Stimulated activated naive CD4-positive, alpha-beta T cell (primary cell): Measurements from ENCODE around the gene MUCL3.
"Not testable (repeated sequence)": the region's sequence is repeated elsewhere in the genome, so short reads cannot be mapped to it uniquely, and the experiment has no call there.

ENCODE experiments used
- DNase-seq, 6 experiments: peaks; one replicate each; lab custom pipeline; 2025; lab: John Stamatoyannopoulos, UW

MUCL3 gene

GRCh38 chr6:30910473-30910872, 30.3 kb upstream of the MUCL3 start:
- DNase-seq = not testable (repeated sequence)

DNA sequence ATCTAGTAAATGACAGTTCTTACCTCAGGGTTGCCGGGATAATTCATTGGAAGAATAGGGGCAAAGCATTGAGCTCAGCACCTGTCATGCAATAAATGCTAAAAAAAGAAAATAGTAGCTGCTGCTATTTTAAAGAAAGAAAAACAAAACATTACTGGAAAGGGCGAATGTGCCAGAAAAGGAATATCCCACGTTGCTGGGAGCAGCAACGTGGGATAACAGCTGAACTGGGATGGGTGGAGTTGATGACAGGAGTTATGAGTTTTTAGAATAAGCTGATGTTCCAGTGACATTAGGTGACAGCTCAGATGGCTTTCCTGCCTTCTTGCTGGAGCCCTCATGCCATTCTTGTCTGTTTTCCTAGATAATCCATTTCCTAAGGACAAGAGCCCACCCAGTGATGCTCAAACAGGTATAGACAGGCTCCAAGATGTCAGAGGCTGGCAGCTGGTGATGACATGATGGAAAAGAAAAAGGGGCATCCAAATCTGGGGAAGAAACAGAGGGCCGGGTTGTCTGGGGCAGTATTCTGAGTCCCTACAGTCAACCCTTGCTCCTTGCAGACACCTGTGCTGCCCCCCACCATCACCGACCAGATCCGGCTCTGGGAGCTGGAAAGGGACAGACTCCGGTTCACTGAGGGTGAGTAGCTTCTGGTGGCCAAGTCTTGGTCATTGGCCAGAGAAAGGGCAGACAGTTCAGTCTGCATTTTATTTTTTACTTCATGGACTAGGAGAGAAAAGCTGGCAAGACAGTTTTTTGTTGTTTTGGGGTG, 27.8 kb upstream of the MUCL3 start:
- no peak for DNase-seq

- no peak for DNase-seq
Observed at GRCh38 chr6:30913721-30914075, 27.1 kb upstream of the MUCL3 start.

DNA sequence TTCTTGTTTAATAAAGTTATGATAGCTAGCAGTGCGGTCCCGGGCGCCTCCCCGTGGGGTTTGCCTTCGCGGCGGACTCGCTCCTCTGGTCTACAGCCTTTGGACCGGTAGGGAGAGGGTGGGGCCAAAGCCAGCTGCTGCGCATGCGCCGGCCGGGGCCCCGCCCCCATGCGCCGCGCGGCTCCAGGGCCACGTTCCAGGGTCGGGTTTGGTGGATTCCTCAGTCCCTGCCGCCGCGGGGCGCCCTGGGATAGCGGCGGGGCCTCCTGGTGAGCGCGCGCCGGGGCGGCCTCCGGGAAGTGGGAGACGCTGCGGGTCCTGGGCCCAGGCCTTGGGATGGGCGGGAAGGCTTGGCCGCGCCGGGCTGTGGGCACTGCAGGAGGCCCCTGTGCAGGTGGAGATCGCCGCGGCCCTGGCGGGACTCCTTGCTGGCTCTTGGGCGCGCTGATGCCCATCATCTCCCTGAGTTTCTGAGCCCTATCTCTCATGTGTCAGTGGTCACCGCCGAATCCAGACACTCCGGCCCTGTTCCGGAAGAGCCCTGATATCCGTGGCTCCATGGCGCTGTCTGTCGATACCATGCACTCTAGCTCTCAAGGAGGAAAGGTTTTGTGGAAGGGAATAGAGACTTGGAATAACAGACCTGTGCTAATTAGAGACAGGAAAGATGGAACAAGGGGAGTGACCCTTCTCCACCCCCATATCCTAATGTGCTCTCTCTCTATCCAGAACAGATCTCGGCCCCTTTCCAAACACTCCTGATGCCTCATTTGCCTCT, 26.5 kb upstream of the MUCL3 start, which contains the start of gene VARS2:
VARS2 (plus strand) TSS at position 163 of the 778 bp plus-strand sequence; CDS start at position 762, 599 bp downstream.
- peak; percentile 72 to 88 (median 86) for DNase-seq

DNA sequence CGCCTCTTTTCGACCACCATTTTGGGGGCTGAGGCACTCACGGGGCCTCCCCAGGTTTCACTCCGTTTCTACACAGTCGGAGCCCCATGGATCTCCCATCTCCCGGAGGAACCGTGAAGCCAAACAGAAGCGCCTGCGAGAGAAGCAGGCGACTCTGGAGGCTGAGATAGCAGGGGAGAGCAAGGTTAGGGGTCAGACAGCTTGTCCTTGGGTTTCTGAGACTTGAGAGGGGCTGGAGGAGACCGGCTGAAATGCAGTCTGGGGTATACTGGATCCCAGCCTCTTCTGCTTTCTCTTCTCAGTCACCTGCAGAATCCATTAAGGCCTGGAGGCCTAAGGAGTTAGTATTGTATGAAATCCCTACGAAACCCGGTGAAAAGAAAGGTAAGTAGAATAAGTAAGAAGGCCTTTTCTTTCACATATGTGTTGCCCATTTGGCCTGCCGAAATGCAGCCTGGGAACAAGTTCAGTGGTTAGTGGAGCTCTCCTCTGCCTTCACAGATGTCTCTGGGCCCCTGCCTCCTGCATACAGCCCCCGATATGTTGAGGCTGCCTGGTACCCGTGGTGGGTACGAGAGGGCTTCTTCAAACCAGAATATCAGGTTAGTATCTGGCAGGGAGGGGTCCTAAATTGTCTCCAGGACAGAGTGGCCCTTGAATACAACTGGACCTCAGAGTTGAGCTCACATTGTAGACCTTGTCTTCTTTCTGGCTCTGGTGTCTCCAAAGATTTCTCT, 25.8 kb upstream of the MUCL3 start:
- DNase-seq = no peak

- peak in 2 of 6 experiments; percentile 22 to 31 for DNase-seq
Observed at GRCh38 chr6:30915591-30915946, 25.2 kb upstream of the MUCL3 start.

- DNase-seq = no peak
Observed at GRCh38 chr6:30917041-30917440, 23.7 kb upstream of the MUCL3 start.

DNA sequence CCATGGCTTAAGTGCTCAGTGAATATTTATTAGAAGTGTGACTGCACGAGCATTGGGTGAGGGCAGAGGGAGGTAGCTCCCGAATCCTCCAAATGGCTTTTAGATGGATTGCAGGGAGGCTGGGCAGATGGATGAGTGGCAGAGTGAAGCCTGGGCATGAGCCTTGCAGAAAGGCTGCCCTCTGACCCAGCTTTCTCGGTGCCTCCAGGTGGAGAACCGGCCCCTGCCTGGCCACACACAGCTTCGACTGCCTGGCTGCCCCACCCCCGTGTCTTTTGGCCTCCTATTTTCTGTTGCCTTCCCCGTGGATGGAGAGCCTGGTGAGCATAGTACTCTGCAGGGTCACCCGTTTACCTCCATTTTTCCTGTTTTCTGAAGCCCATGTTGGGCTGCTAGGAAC, 23.3 kb upstream of the MUCL3 start:
- DNase-seq = no peak

GRCh38 chr6:30918670-30919069, 22.1 kb upstream of the MUCL3 start:
- DNase-seq = no peak

DNA sequence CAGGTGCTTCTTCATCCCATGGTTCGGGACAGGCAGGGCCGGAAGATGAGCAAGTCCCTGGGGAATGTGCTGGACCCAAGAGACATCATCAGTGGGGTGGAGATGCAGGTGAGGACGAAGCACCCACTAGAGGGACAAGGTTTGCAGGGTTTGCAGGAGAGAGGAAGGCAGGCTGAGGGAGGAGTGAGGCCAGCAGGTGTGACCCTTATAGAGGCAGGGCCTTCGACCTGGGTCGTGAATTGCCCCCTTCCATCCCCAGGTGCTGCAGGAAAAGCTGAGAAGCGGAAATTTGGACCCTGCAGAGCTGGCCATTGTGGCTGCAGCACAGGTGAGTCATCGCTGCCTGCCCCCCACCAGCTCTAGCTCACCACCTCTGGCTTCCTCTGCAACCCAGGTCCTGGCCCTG, 18.3 kb upstream of the MUCL3 start:
- no peak for DNase-seq

DNA sequence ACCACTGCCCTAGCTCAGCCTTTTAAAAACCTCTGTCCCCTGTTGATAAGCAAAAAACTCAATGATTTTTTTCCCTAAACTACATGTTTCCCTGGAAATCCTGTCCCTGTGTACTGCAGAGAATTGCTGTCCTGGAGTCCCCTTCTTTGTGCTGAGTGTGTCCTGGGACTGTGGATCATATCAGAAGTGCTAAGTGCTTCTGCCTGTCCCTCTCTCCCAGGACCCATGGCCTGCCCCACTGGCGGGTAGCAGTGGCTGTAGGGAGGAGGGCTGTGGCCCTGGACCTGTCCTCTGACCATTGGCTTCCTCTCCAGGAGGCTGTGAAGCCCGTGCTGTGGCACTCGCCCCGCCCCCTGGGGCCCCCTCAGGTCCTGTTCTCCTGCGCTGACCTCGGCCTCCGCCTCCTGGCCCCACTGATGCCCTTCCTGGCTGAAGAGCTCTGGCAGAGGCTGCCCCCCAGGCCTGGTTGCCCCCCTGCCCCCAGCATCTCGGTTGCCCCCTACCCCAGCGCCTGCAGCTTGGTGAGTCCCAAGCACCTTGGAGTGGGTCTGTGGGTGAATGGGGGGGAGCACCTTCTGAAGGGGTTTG, 16.6 kb upstream of the MUCL3 start:
- DNase-seq = not testable (repeated sequence)

- DNase-seq = no peak
Observed at GRCh38 chr6:30926644-30927043, 14.1 kb upstream of the MUCL3 start.

- DNase-seq = not testable (repeated sequence)
Observed at GRCh38 chr6:30927080-30927479, 13.7 kb upstream of the MUCL3 start.

DNA sequence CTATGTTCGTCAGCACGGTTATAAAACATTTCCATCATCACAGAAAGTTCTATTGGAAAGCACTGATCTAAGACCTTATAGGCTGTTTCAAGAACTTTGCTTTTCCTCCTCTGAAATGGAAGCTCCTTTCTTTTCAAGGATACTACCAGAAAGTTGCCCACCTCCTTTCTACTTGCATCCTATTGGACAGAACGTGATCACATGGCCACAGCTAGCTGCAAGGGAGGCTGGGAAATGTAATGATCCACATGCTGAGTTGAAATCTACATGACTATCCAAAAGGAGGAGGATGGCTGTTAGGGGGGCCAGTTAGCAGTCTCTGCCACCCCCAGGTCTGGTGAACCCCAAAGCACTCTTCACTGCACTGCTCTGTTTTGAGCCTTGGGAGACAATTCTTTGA, 12.1 kb upstream of the MUCL3 start:
- no peak for DNase-seq

DNA sequence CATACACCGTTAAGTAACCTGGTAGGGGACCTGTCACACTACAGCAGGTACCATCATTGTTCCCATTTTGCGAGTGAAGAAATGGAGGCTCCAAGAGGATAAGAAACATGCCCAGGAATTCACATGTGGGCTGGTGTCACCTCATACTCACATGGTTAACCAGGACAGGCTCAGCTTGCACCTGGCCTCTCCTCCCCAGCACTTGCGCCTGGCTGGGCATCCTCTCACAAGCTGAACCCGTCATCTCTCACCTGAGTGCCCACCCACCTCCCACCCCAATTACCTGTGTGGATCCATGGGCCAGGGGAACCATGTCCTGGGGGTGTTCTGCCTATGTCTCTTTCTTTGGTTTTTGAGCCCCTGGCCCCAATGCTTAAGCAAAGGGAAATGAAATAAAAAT, 10.3 kb upstream of the MUCL3 start:
- no peak for DNase-seq

DNA sequence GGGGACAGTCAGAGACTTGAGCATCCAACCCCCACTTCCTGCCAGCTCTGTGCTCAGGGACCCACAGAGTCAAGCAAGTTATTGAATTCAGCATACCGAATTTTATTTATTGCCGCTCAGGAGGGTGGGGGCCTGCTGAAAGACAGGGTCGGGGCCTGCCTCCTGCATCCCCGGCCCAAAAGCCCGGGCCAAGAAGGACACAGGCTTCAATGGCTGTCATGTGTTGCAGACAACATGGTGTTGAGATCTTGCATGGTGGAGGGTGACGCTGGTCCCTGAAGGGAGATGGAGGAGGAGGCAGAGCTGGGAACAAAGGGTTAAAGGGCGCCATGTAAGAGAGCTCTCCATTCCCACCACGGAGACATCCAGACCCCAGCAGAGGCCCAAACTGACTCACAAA, 9.5 kb upstream of the MUCL3 start:
- no peak for DNase-seq

DNA sequence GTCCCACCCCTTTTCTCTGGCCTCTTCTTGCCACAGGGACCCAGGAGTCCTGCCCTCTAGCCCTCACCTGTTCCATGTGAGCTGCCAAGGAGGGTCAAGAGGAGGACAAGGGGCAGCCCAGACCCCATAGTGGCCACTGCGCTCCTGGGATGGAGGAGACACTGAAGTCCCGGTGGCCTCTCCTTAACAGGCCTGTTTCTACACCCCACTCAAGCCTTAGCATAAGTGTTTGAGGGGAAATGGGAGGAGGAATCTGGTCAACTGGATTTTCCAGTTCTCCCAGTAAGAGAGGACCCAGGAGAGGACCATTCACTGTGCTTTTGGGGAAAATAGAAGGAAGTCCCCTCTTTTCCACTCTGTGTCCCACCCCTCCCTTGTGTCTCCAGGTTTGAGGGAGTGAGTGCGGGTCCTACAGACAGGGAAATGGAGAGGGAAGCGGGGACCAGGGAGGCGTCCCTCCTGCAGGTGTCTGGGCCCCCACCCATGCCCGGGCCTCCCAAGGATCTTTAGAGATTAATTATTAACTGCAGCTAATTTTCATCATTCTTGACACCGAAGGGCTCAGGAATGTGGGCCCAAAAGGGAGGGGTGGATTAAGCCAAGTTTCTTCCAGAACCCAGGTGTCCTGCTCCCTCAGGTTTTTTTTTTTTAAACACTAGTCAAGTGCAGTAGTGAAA, 8.7 kb upstream of the MUCL3 start, which contains the start of gene SFTA2:
SFTA2 (minus strand) TSS at position 202 of the 677 bp plus-strand sequence; CDS start at position 128, 74 bp downstream.
- no peak for DNase-seq

DNA sequence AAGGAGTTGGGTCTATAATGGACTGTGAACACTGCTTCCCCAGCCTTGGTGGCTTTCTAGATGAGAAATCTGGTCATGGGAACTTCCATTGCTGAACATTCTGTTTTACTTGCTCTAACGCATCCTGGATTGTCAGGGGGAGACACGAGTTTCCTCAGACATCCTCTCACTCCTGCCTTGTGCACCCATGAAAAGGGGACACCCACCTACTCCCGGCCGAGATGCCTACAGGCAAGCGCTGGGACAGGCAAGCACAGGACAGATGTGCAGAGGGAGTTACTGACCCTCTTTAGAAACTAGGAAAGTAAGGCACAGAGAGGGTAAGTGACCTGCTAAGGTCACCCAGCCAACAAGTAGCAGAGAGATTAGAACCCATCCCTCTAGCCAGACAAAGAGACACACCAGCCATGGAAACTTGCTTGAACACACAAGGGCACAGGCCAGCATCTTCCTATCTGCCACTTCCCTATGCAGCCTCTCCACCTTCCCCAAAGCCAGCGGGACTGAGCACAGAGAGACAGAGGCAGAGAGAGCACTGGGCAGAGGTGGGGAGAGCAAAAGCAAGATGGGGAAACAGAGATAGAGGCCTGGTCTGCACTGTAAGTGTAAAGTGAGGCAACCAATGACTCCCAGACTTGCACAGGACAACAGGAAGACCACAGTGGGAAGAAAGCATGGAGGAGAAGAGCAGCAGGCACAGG, 8.0 kb upstream of the MUCL3 start:
- no peak for DNase-seq

GRCh38 chr6:30935018-30935417, 5.8 kb upstream of the MUCL3 start:
- no peak for DNase-seq

DNA sequence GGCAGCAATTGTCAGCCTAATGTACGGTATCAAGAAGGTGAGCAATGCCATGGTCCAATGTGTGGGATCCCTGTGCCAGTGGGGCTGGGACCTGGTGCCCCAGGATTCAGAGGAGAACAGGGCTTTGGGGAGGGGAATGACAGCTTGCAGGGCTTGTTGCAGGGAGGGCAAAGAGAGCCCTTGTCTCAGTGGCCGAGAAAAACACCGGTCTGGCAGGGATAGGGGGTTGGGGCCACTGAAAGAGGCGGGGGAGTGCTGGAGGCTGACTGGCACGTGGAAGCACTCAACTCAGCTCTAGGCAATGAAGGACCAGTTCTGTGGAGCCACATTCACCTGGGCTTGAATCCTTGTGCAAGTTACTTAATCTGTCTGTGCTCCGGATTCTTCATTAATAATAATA, 3.5 kb upstream of the MUCL3 start:
- no peak for DNase-seq

GRCh38 chr6:30938730-30939129, 2.0 kb upstream of the MUCL3 start:
- DNase-seq = no peak
